SK-N-SH treated with all-trans-retinoic acid at 6 μM for 48 hours (cell line): ENCODE measurements around the gene EMC7.

Experiments used
- ATAC-seq: fragments of 200-7000 bp; cut with Tn5 transposase; 3 replicates; pipeline ENCODE4 v1.9.1; 2020; ENCODE audit warnings: mild to moderate bottlenecking, moderate library complexity
- ARNTL ChIP-seq: fragments of 450-650 bp; formaldehyde crosslinking; IDR thresholded peaks from 2 replicates; pipeline ENCODE4 v1.5.0; 2020; ENCODE audit warnings: low read depth, mild to moderate bottlenecking, moderate library complexity, borderline replicate concordance
- BACH2 ChIP-seq: fragments of 250-450 bp; sonication (Bioruptor Pico); IDR thresholded peaks from 2 replicates; pipeline ENCODE4 v1.9.0; 2021; ENCODE audit warnings: mild to moderate bottlenecking, borderline replicate concordance
- CSDC2 ChIP-seq: fragments of 250-450 bp; sonication (Bioruptor Pico); IDR thresholded peaks from 2 replicates; pipeline ENCODE4 v1.5.0; 2020; ENCODE audit warnings: mild to moderate bottlenecking, moderate library complexity
- GLIS3 ChIP-seq: fragments of 250-450 bp; sonication (Bioruptor Pico); IDR thresholded peaks from 2 replicates; pipeline ENCODE4 v1.5.0; 2020; ENCODE audit warnings: mild to moderate bottlenecking, moderate library complexity
- ISL1 ChIP-seq: fragments of 250-450 bp; sonication (Bioruptor Pico); IDR thresholded peaks from 2 replicates; pipeline ENCODE4 v2.1.2; 2022; ENCODE audit warnings: mild to moderate bottlenecking, moderate library complexity
- OSR1 ChIP-seq: fragments of 250-450 bp; sonication (Bioruptor Pico); IDR thresholded peaks from 2 replicates; pipeline ENCODE4 v1.8.0; 2022; ENCODE audit warnings: moderate library complexity, mild to moderate bottlenecking, inconsistent platforms
- PPARA ChIP-seq: fragments of 250-450 bp; sonication (Bioruptor Pico); IDR thresholded peaks from 2 replicates; pipeline ENCODE4 v1.5.0; 2020; ENCODE audit warnings: mild to moderate bottlenecking, borderline replicate concordance
- SNAI2 ChIP-seq: fragments of 250-450 bp; sonication (Bioruptor Pico); IDR thresholded peaks from 2 replicates; pipeline ENCODE4 v1.5.0; 2020; ENCODE audit warnings: mild to moderate bottlenecking, moderate library complexity
- TCF4 ChIP-seq: fragments of 250-450 bp; sonication (Bioruptor Pico); IDR thresholded peaks from 2 replicates; pipeline ENCODE4 v1.8.0; 2021; ENCODE audit warnings: mild to moderate bottlenecking, moderate library complexity, borderline replicate concordance
- TSHZ2 ChIP-seq: fragments of 250-450 bp; sonication (Bioruptor Pico); IDR thresholded peaks from 2 replicates; pipeline ENCODE4 v1.5.0; 2020; ENCODE audit warnings: mild to moderate bottlenecking, moderate library complexity
- ZC3H10 ChIP-seq: fragments of 250-450 bp; sonication (Bioruptor Pico); IDR thresholded peaks from 2 replicates; pipeline ENCODE4 v1.5.1; 2021; ENCODE audit warnings: mild to moderate bottlenecking, moderate library complexity
- ZFP3 ChIP-seq: fragments of 250-450 bp; sonication (Bioruptor Pico); IDR thresholded peaks from 2 replicates; pipeline ENCODE4 v1.5.0; 2020; ENCODE audit warnings: mild to moderate bottlenecking, moderate library complexity
- ZFP30 ChIP-seq: fragments of 450-650 bp; formaldehyde crosslinking; IDR thresholded peaks from 2 replicates; pipeline ENCODE4 v1.5.0; 2022; ENCODE audit warnings: mild to moderate bottlenecking, moderate library complexity
- ZNF565 ChIP-seq: fragments of 450-650 bp; formaldehyde crosslinking; conservative IDR thresholded peaks from 2 replicates; pipeline ENCODE4 v1.5.0; 2020; ENCODE audit warnings: low read depth, mild to moderate bottlenecking, moderate library complexity
- ZNF70 ChIP-seq: fragments of 450-650 bp; formaldehyde crosslinking; IDR thresholded peaks from 2 replicates; pipeline ENCODE4 v1.5.0; 2020; ENCODE audit warnings: mild to moderate bottlenecking, moderate library complexity
- ZNF8 ChIP-seq: fragments of 450-650 bp; formaldehyde crosslinking; IDR thresholded peaks from 2 replicates; pipeline ENCODE4 v1.5.0; 2020; ENCODE audit warnings: mild to moderate bottlenecking, moderate library complexity
- TF ChIP-seq, protein P1 (sequence below): fragments of 250-450 bp; sonication (Bioruptor Pico); IDR thresholded peaks from 2 replicates; pipeline ENCODE4 v1.8.0; 2021; ENCODE audit warnings: low read depth, mild to moderate bottlenecking, moderate library complexity, borderline replicate concordance
- TF ChIP-seq, protein P2 (sequence below): fragments of 250-450 bp; sonication (Bioruptor Pico); IDR thresholded peaks from 2 replicates; pipeline ENCODE4 v1.8.0; 2020; ENCODE audit warnings: mild to moderate bottlenecking, moderate library complexity, borderline replicate concordance
- TF ChIP-seq, protein P3 (sequence below): fragments of 250-450 bp; sonication (Bioruptor Pico); IDR thresholded peaks from 2 replicates; pipeline ENCODE4 v1.5.1; 2021; ENCODE audit warnings: mild to moderate bottlenecking, moderate library complexity

Gene EMC7

DNA sequence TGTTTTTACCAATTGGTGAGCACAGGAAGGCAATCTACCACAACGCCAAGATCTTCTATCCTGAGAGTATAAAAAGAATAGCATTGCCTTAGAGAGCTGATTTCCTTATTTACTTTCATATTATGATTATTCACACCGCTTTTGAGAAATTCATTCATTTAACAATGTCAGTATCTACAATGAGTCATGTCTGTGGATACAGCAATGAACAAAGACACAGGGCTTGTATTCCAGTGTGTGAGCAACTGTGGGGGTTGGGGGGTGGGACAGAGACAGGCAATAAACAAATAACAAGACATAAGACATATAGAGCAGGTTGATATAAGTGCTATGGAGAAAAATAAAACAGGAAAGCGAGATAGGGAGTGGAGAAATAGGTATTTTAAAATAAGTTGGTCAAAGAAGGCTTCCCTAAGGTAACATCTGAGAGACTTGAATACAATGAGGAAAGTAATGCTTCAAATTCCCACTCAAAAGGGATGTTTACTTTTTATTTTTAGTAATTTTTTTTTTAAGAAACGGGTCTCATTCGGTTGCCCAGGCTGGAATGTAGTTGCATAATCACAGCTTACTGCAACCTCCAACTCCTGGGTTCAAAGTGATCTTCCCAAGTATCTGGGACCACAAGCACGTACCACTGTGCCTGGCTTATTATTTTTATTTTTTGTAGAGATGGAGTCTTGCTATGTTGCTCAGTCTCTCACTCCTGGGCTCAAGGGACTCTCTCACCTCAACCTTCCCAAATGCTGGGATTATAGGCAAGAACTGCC lies 45.9 kb upstream of the EMC7 start (continued):
- TF ChIP-seq PPARA (CRISPR knock-in tag) = no peak
- no peak for TF ChIP-seq ZFP30 (CRISPR knock-in tag)
- TF ChIP-seq, protein P1, sequence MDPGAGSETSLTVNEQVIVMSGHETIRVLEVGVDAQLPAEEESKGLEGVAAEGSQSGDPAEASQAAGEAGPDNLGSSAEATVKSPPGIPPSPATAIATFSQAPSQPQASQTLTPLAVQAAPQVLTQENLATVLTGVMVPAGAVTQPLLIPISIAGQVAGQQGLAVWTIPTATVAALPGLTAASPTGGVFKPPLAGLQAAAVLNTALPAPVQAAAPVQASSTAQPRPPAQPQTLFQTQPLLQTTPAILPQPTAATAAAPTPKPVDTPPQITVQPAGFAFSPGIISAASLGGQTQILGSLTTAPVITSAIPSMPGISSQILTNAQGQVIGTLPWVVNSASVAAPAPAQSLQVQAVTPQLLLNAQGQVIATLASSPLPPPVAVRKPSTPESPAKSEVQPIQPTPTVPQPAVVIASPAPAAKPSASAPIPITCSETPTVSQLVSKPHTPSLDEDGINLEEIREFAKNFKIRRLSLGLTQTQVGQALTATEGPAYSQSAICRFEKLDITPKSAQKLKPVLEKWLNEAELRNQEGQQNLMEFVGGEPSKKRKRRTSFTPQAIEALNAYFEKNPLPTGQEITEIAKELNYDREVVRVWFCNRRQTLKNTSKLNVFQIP (CRISPR knock-in tag) = no peak
- no peak for TF ChIP-seq ZNF565 (CRISPR knock-in tag)
- TF ChIP-seq ISL1 (CRISPR knock-in tag) = no peak
- TF ChIP-seq, protein P2, sequence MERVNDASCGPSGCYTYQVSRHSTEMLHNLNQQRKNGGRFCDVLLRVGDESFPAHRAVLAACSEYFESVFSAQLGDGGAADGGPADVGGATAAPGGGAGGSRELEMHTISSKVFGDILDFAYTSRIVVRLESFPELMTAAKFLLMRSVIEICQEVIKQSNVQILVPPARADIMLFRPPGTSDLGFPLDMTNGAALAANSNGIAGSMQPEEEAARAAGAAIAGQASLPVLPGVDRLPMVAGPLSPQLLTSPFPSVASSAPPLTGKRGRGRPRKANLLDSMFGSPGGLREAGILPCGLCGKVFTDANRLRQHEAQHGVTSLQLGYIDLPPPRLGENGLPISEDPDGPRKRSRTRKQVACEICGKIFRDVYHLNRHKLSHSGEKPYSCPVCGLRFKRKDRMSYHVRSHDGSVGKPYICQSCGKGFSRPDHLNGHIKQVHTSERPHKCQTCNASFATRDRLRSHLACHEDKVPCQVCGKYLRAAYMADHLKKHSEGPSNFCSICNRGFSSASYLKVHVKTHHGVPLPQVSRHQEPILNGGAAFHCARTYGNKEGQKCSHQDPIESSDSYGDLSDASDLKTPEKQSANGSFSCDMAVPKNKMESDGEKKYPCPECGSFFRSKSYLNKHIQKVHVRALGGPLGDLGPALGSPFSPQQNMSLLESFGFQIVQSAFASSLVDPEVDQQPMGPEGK (CRISPR knock-in tag) = no peak
- TF ChIP-seq ZNF70 (CRISPR knock-in tag) = no peak

DNA sequence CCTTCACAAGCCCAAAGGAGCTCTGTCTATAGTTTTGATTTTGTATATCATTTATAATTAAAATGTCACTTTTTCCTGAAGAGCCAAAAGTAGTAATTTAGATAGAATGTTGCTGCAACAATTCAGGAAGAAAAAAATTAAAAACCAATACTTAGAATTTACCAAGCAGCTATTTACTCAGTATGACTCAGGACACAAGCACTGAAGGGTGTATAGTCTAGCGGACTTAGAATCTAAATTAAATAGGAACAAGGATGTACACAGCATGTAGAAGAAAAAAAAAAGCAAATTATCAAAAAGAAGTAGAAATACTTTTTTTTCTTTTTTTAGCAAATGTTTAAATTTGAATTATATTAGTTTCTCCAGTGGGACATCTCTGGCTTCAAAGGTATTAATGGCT lies 31.8 kb upstream of the EMC7 start:
- no peak for ATAC-seq
- TF ChIP-seq, protein P3, sequence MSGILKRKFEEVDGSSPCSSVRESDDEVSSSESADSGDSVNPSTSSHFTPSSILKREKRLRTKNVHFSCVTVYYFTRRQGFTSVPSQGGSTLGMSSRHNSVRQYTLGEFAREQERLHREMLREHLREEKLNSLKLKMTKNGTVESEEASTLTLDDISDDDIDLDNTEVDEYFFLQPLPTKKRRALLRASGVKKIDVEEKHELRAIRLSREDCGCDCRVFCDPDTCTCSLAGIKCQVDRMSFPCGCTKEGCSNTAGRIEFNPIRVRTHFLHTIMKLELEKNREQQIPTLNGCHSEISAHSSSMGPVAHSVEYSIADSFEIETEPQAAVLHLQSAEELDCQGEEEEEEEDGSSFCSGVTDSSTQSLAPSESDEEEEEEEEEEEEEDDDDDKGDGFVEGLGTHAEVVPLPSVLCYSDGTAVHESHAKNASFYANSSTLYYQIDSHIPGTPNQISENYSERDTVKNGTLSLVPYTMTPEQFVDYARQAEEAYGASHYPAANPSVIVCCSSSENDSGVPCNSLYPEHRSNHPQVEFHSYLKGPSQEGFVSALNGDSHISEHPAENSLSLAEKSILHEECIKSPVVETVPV (CRISPR knock-in tag) = no peak
- no peak for TF ChIP-seq SNAI2 (CRISPR knock-in tag)
- TF ChIP-seq OSR1 (CRISPR knock-in tag) = no peak
- no peak for TF ChIP-seq GLIS3 (CRISPR knock-in tag)
- TF ChIP-seq ISL1 (CRISPR knock-in tag) = no peak
- TF ChIP-seq ZFP3 (CRISPR knock-in tag) = no peak
- no peak for TF ChIP-seq ZNF70 (CRISPR knock-in tag)
- TF ChIP-seq ZNF8 (CRISPR knock-in tag) = no peak
- TF ChIP-seq, protein P1 (CRISPR knock-in tag) = no peak
- no peak for TF ChIP-seq TCF4 (CRISPR knock-in tag)
- TF ChIP-seq BACH2 = no peak
- no peak for TF ChIP-seq ARNTL
- TF ChIP-seq, all 23 proteins: peak for 0

DNA sequence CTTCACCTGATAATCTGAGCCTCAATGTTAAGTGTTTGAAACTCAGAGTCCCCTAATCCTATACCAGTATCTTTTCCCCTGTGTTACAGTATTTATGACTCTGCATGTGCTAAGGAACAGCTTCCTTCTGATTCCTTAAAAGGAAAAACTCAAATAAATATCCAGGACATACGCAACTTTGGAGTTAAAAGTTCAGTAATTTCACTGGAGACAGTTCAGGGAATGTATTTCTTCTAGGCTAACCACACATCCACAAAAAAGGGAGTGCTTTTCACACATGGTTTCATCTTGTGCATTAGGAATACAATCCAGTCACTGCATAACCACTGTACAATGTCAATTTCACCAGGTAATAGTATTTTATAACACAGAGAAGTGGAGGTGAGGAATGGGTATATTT lies 31.2 kb upstream of the EMC7 start:
- no peak for ATAC-seq
- no peak for TF ChIP-seq TSHZ2
- TF ChIP-seq OSR1 (CRISPR knock-in tag) = no peak
- TF ChIP-seq GLIS3 (CRISPR knock-in tag) = no peak
- no peak for TF ChIP-seq CSDC2 (CRISPR knock-in tag)
- no peak for TF ChIP-seq PPARA (CRISPR knock-in tag)
- TF ChIP-seq BACH2 = no peak
- TF ChIP-seq SNAI2 (CRISPR knock-in tag) = no peak
- TF ChIP-seq ZC3H10 (CRISPR knock-in tag) = no peak
- no peak for TF ChIP-seq ZFP3 (CRISPR knock-in tag)
- no peak for TF ChIP-seq ZNF70 (CRISPR knock-in tag)
- TF ChIP-seq, all 23 proteins: peak for 0
